ENCODE results near the gene AKAP9.
"Not testable (repeated sequence)": the region's sequence is repeated elsewhere in the genome, so short reads cannot be mapped to it uniquely, and the experiment has no call there.

GRCh38 chr7:92142791-92143190, 202.1 kb downstream of the AKAP9 start:
- not testable (repeated sequence) for TF ChIP-seq POLR2A (IDR thresholded peaks at IDR 0.05; ENCODE audit: low read depth, low read length); CTCF (IDR thresholded peaks at IDR 0.05; ENCODE audit: extremely low read depth in 1 of 2, insufficient read depth in 1 of 2, low read depth in 1 of 2, low read length in 2 of 2); POLR2AphosphoS5 (IDR thresholded peaks at IDR 0.05; ENCODE audit: insufficient read depth, low read depth, low read length); EZH2 (IDR thresholded peaks at IDR 0.05; ENCODE audit: borderline replicate concordance, low read depth, low read length, severe bottlenecking); FOS (IDR thresholded peaks at IDR 0.05; ENCODE audit: borderline replicate concordance, insufficient read depth, low read length); MAX (IDR thresholded peaks at IDR 0.05; ENCODE audit: insufficient read depth, insufficient read length); JUN (IDR thresholded peaks at IDR 0.05; ENCODE audit: borderline replicate concordance, insufficient read depth, insufficient read length, low read depth)

All from endothelial cell of umbilical vein (primary cell).